CD4-positive, alpha-beta T cell (primary cell): ENCODE data around the gene CYTH2. TPM values are rescaled to one million over a fixed set of nuclear protein-coding genes. Genes with fewer than 3 reads are reported as not detected.

ENCODE experiments used
- ATAC-seq: fragments of 200-7000 bp; cut with Tn5 transposase; one replicate; pipeline ENCODE4 v1.10.0; 2022; ENCODE audit warnings: mild to moderate bottlenecking; ENCODE audit not compliant: poor library complexity
- CTCF ChIA-PET: fragments of 350-600 bp; sonication (Branson Sonifier 250); formaldehyde crosslinking; loops from one replicate; lab custom pipeline; 2021; ENCODE audit warnings: antibody characterized with exemption, inconsistent platforms; lab: Charles Lee
- POLR2A ChIA-PET: fragments of 350-600 bp; sonication (Branson Sonifier 250); formaldehyde crosslinking; loops from one replicate; lab custom pipeline; 2021; ENCODE audit warnings: antibody characterized with exemption, inconsistent platforms; lab: Charles Lee
- DNase-seq, 14 experiments: peaks; one replicate each; pipeline ENCODE4 v3.0.0-alpha.2; 2013 to 2020; ENCODE audit warnings: mixed read lengths in 2 of 14
- H3K27ac ChIP-seq, 2 donors: one replicate each; pipeline versions ENCODE4 v1.5.1 to v1.7.0; 2013; ENCODE audit warnings: low read length in 2 of 2, low read depth in 1 of 2, mild to moderate bottlenecking in 1 of 2
- H3K27me3 ChIP-seq, 2 experiments: 1 replicate in 1 of 2; 2 replicates in 1 of 2; pipeline versions ENCODE4 v1.6.1 to v1.7.0; 2013; ENCODE audit warnings: low read length in 2 of 2, control low read depth in 1 of 2, mild to moderate bottlenecking in 1 of 2, moderate library complexity in 1 of 2; ENCODE audit not compliant: insufficient read depth in 2 of 2, control insufficient read depth in 1 of 2
- H3K36me3 ChIP-seq: one replicate; pipeline ENCODE4 v1.6.1; 2013; ENCODE audit warnings: low read length, control low read depth; ENCODE audit not compliant: insufficient read depth
- H3K4me1 ChIP-seq: one replicate; pipeline ENCODE4 v1.6.1; 2013; ENCODE audit warnings: low read length, control low read depth; ENCODE audit not compliant: insufficient read depth
- H3K4me3 ChIP-seq: one replicate; pipeline ENCODE4 v1.5.1; 2013; ENCODE audit warnings: mild to moderate bottlenecking, low read length, moderate library complexity
- H3K9me3 ChIP-seq, 2 experiments: 1 replicate in 1 of 2; 2 replicates in 1 of 2; pipeline versions ENCODE4 v1.6.1 to v1.7.0; 2013; ENCODE audit warnings: low read length in 2 of 2, mild to moderate bottlenecking in 2 of 2, control low read depth in 1 of 2, moderate library complexity in 1 of 2; ENCODE audit not compliant: control insufficient read depth in 1 of 2, insufficient read depth in 1 of 2
- H3K27ac Mint-ChIP-seq: one replicate; pipeline ENCODE4 v1.8.0; 2020; ENCODE audit warnings: mixed read lengths
- H3K27me3 Mint-ChIP-seq: one replicate; pipeline ENCODE4 v1.8.0; 2021; ENCODE audit warnings: mixed read lengths
- H3K36me3 Mint-ChIP-seq: one replicate; pipeline ENCODE4 v1.8.0; 2021; ENCODE audit warnings: low read depth, mixed read lengths
- H3K4me1 Mint-ChIP-seq: one replicate; pipeline ENCODE4 v1.8.0; 2021; ENCODE audit warnings: low read depth, mixed read lengths
- H3K4me3 Mint-ChIP-seq: one replicate; pipeline ENCODE4 v1.8.0; 2020; ENCODE audit warnings: mild to moderate bottlenecking, mixed read lengths
- H3K9me3 Mint-ChIP-seq: one replicate; pipeline ENCODE4 v1.8.0; 2020; ENCODE audit warnings: mixed read lengths
- intact Hi-C, 2 experiments: fragments of 100-400 bp; cut with DNase I in 1 of 2; cut with micrococcal nuclease in 1 of 2; formaldehyde crosslinking; loops; one replicate each; pipeline versions ENCODE4 v1.15.1 to v1.9.0; 2023 to 2025; cut with DNase I, micrococcal nuclease
- total RNA-seq, 174 experiments: library from RNA in 2 of 174; stranded (reverse) in 2 of 174; gene quantifications; one replicate each; pipeline ENCODE4 v1.2.3 and lab custom pipeline; 2021 to 2026
- TF ChIP-seq, protein P1 (sequence below): fragments of 200-600 bp; IDR thresholded peaks from one replicate; pipeline ENCODE4 v1.8.0; 2022; ENCODE audit warnings: antibody characterized with exemption, mild to moderate bottlenecking

Gene CYTH2
- total RNA-seq, 2 experiments from 2014 or later: 23.4 to 25.3 TPM

GRCh38 chr19:48496959-48497727 is 28.0 kb downstream of the CYTH2 start:
- intact Hi-C loops: no loop called here
- Histone ChIP-seq H3K27ac (no peak overlapping the region), H3K36me3 (no peaks in the 10 kb centered on the region), H3K4me1 (peaks cover 59% of the 10 kb centered on the region), H3K27me3 (peaks cover 0 to 44% of the 10 kb centered on the region in 2 experiments), H3K4me3 (no peak overlapping the region), H3K9me3 (peaks cover 0 to 20% of the 10 kb centered on the region in 2 experiments)
- H3K27ac Mint-ChIP-seq: no peak overlapping the region
- no peaks in the 10 kb centered on the region for H3K36me3 Mint-ChIP-seq
- ChIA-PET CTCF (interaction anchor here (1.3 to 1.6 kb wide), 2 partner anchors 9 to 92 kb away, joined by 3 to 4 read pairs; no protein-coding TSS in a partner anchor), POLR2A (interaction anchor here (1.2 to 1.6 kb wide), 2 partner anchors 16 to 122 kb away, joined by 3 to 4 read pairs; partner anchors contain the start of genes RPL18 and SPHK2)
- DNase-seq (peak in 2 of 14 experiments; percentile 5 to 8), ATAC-seq (no peak)
- TF ChIP-seq, protein P1, sequence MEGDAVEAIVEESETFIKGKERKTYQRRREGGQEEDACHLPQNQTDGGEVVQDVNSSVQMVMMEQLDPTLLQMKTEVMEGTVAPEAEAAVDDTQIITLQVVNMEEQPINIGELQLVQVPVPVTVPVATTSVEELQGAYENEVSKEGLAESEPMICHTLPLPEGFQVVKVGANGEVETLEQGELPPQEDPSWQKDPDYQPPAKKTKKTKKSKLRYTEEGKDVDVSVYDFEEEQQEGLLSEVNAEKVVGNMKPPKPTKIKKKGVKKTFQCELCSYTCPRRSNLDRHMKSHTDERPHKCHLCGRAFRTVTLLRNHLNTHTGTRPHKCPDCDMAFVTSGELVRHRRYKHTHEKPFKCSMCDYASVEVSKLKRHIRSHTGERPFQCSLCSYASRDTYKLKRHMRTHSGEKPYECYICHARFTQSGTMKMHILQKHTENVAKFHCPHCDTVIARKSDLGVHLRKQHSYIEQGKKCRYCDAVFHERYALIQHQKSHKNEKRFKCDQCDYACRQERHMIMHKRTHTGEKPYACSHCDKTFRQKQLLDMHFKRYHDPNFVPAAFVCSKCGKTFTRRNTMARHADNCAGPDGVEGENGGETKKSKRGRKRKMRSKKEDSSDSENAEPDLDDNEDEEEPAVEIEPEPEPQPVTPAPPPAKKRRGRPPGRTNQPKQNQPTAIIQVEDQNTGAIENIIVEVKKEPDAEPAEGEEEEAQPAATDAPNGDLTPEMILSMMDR: no peak
- no peaks in the 10 kb centered on the region for H3K9me3 Mint-ChIP-seq
- no peak overlapping the region for H3K4me3 Mint-ChIP-seq
- H3K27me3 Mint-ChIP-seq: peaks cover 43% of the 10 kb centered on the region
- H3K4me1 Mint-ChIP-seq: peaks cover 41% of the 10 kb centered on the region

GRCh38 chr19:48497728-48498594 is 28.8 kb downstream of the CYTH2 start:
- no peaks in the 10 kb centered on the region for H3K9me3 Mint-ChIP-seq
- no peak overlapping the region for H3K27ac ChIP-seq
- no peaks in the 10 kb centered on the region for H3K36me3 Mint-ChIP-seq
- no peak for ATAC-seq
- H3K4me3 ChIP-seq: no peak overlapping the region
- H3K9me3 ChIP-seq: peaks cover 0 to 14% of the 10 kb centered on the region in 2 experiments
- peaks cover 38% of the 10 kb centered on the region for H3K4me1 Mint-ChIP-seq
- intact Hi-C loops: no loop called here
- peak in 1 of 14 experiments; percentile 41 for DNase-seq
- ChIA-PET POLR2A (no interaction called here), CTCF (no interaction called here)
- H3K4me1 ChIP-seq: peaks cover 56% of the 10 kb centered on the region
- TF ChIP-seq, protein P1: no peak
- H3K4me3 Mint-ChIP-seq: peak overlapping the region; percentile 15
- H3K27ac Mint-ChIP-seq: no peak overlapping the region
- H3K27me3 ChIP-seq: peaks cover 0 to 36% of the 10 kb centered on the region in 2 experiments
- H3K27me3 Mint-ChIP-seq: peaks cover 35% of the 10 kb centered on the region
- H3K36me3 ChIP-seq: no peaks in the 10 kb centered on the region

DNA sequence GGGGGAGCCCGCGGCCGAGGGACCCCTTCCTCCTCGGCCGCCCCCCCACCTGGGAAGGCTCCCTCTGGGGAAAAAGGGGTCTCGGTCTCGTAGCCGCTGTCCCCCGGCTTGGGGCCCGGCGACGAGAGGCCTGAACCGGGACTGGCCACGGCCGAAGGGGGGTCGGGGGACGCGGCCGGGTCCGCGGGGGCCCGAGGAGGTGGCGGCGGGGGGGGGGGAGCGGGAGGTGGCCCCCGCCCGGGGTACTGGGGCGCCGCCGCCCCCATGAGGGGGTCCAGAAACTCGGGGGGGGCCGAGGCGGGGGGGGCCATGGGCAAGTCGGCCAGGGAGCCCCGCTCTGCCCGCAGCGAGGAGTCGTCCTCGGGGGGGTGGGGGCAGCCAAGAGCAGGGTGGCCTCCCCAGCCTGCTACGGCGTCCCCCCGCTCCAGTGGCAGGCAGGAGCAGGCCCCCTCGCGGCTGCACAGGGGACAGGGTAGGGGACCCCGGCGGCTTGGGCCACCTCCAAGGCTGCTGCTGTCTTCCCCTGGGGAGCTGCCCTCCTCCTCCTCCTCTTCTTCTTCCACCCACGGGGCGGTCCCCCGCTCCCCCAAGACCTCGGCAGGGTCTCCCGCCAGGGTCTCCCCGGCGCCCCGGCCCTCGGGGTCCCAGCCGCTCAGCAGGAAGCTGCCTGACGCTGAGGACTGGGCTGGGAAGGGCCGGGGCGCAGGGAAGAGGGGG is 29.6 kb downstream of the CYTH2 start:
- Histone ChIP-seq H3K9me3 (peaks cover 0 to 14% of the 10 kb centered on the region in 2 experiments), H3K36me3 (no peaks in the 10 kb centered on the region), H3K4me1 (peaks cover 51% of the 10 kb centered on the region), H3K4me3 (no peak overlapping the region), H3K27ac (no peak overlapping the region), H3K27me3 (peaks cover 0 to 36% of the 10 kb centered on the region in 2 experiments)
- ChIA-PET POLR2A (no interaction called here), CTCF (no interaction called here)
- Mint-ChIP-seq H3K27ac (no peak overlapping the region), H3K9me3 (no peaks in the 10 kb centered on the region), H3K4me1 (peaks cover 37% of the 10 kb centered on the region), H3K27me3 (peaks cover 31% of the 10 kb centered on the region), H3K4me3 (no peak overlapping the region), H3K36me3 (no peaks in the 10 kb centered on the region)
- TF ChIP-seq, protein P1: no peak
- no peak for ATAC-seq
- DNase-seq: peak in 2 of 14 experiments; percentile 19 to 39
- intact Hi-C loops: no loop called here
